K562 (cell line): Measurements from ENCODE around the gene MTF1. TPM values are rescaled to one million over a fixed set of nuclear protein-coding genes. Genes with fewer than 3 reads are reported as not detected.

Experiments used
- BMI1 ChIP-seq: fragments of 150-350 bp; IDR thresholded peaks from 2 replicates; pipeline ENCODE4 v1.6.1; 2014; ENCODE audit warnings: low read length
- E4F1 ChIP-seq: fragments of 250-450 bp; sonication (Bioruptor Pico); IDR thresholded peaks from 2 replicates; pipeline ENCODE4 v1.5.0; 2021; ENCODE audit warnings: mild to moderate bottlenecking, borderline replicate concordance
- FOXK2 ChIP-seq, 2 experiments: fragments of 450-650 bp; IDR thresholded peaks in 1 of 2; conservative IDR thresholded peaks in 1 of 2; 2 replicates each; pipeline ENCODE4 v1.6.1; 2016; ENCODE audit warnings: low read depth in 2 of 2, mild to moderate bottlenecking in 1 of 2
- FOXO4 ChIP-seq: fragments of 450-650 bp; formaldehyde crosslinking; IDR thresholded peaks from 2 replicates; pipeline ENCODE4 v1.4.0; 2020; ENCODE audit warnings: mild to moderate bottlenecking, moderate library complexity
- HMGXB4 ChIP-seq: sonication (generic); formaldehyde crosslinking; IDR thresholded peaks from 2 replicates; pipeline ENCODE4 v1.8.1; 2023; ENCODE audit warnings: mild to moderate bottlenecking, missing genetic modification reagents
- KAT8 ChIP-seq: fragments of 450-650 bp; IDR thresholded peaks from 2 replicates; pipeline ENCODE4 v1.6.1; 2016; ENCODE audit warnings: low read depth, mild to moderate bottlenecking
- MIER1 ChIP-seq: fragments of 450-650 bp; IDR thresholded peaks from 2 replicates; pipeline ENCODE4 v1.6.1; 2016; ENCODE audit warnings: antibody characterized with exemption, mild to moderate bottlenecking, low read depth
- NFATC3 ChIP-seq: fragments of 450-650 bp; IDR thresholded peaks from 2 replicates; pipeline ENCODE4 v1.6.1; 2017; ENCODE audit warnings: mild to moderate bottlenecking
- NKRF ChIP-seq: fragments of 450-650 bp; IDR thresholded peaks from 2 replicates; pipeline ENCODE4 v1.6.1; 2016; ENCODE audit warnings: borderline replicate concordance
- POLR2AphosphoS2 ChIP-seq: IDR thresholded peaks from 2 replicates; pipeline ENCODE4 v1.6.1; 2012; ENCODE audit warnings: low read length, improper control_type of control experiment
- RB1 ChIP-seq: fragments of 450-650 bp; IDR thresholded peaks from 2 replicates; pipeline ENCODE4 v1.6.1; 2017; ENCODE audit warnings: low read depth, mild to moderate bottlenecking
- SMARCE1 ChIP-seq: fragments of 450-650 bp; IDR thresholded peaks from 2 replicates; pipeline ENCODE4 v1.7.1; 2016; ENCODE audit warnings: mild to moderate bottlenecking
- SREBF1 ChIP-seq: fragments of 150-350 bp; IDR thresholded peaks from 2 replicates; pipeline ENCODE4 v1.6.1; 2014; ENCODE audit warnings: antibody characterized with exemption, low read depth, low read length, borderline replicate concordance
- THRB ChIP-seq: fragments of 450-650 bp; formaldehyde crosslinking; conservative IDR thresholded peaks from 2 replicates; pipeline ENCODE4 v1.4.0; 2022; ENCODE audit warnings: mild to moderate bottlenecking, missing genetic modification characterization
- ZBTB7A ChIP-seq: IDR thresholded peaks from 2 replicates; pipeline ENCODE4 v1.6.1; 2011; ENCODE audit warnings: low read depth, mild to moderate bottlenecking, low read length, moderate library complexity, borderline replicate concordance; ENCODE audit not compliant: control insufficient read depth
- ZSCAN29 ChIP-seq: fragments of 450-650 bp; IDR thresholded peaks from 2 replicates; pipeline ENCODE4 v1.6.1; 2017
- polyA plus RNA-seq, 8 experiments: library from polyadenylated mRNA; depleted of rRNA in 4 of 8; stranded (reverse) in 5 of 8; unstranded in 3 of 8; fragments of >200 nt; fragmentation: Nextera tagmentation in 2 of 8; fragmentation: Illumina TruSeq in 1 of 8; extraction: Ambion mirVana in 2 of 8; extraction: Trizol in 1 of 8; gene quantifications; 2 replicates each; pipeline versions ENCODE4 v1.2.1 to v1.2.3, GENCODE V29; 2011 to 2014; ENCODE audit warnings: inconsistent platforms in 1 of 8, missing spikeins in 1 of 8
- total RNA-seq, 7 experiments: library from RNA; depleted of rRNA in 6 of 7; stranded (reverse); fragments of >200 nt in 6 of 7; fragmentation: Illumina TruSeq in 2 of 7; extraction: Trizol in 2 of 7; gene quantifications; 2 replicates each; pipeline versions ENCODE4 v1.2.1 to v1.2.3, GENCODE V29; 2011 to 2021; ENCODE audit warnings: low replicate concordance in 1 of 7

The MTF1 gene
- total and polyA plus RNA-seq, 9 of the 15 experiments (the other 6 are each of a cell fraction or from before 2014, with no cell fraction given), result 1.1 to 12.2 (median 4.3) TPM

GRCh38 chr1:37858931-37859506 lies 373 bp downstream of the MTF1 start (continued):
- TF ChIP-seq E4F1 (CRISPR knock-in tag) (no peak), POLR2AphosphoS2 (no peak), THRB (peak; percentile 79), NKRF (no peak; the same call in 1 of the 2 replicates), ZBTB7A (peak; percentile 66; the same call in 1 of the 2 replicates), BMI1 (peak; percentile 67; the same call in 1 of the 2 replicates), SREBF1 (no peak), FOXK2 (conservative IDR thresholded peaks at IDR 0.05 in 1 of 2, IDR thresholded peaks at IDR 0.05 in 1 of 2; ENCODE audit: low read depth in 2 of 2) (no peak), NFATC3 (no peak), SMARCE1 (0 out of 2 replicates have a peak, but pooled peaks have one; percentile 23), KAT8 (no peak), MIER1 (0 out of 2 replicates have a peak, but pooled peaks have one; percentile 38), RB1 (no peak), ZSCAN29 (no peak), FOXO4 (CRISPR knock-in tag) (no peak), HMGXB4 (CRISPR knock-in tag) (no peak)
